Activated T-helper 17 cell treated with anti-CD3 and anti-CD28 coated beads, Interleukin-2, amount 50 U/mL, for 72 hours (primary cell): ENCODE data around the gene ELF2. TPM values are rescaled to one million over a fixed set of nuclear protein-coding genes. Genes with fewer than 3 reads are reported as not detected.
"Not testable (repeated sequence)": the region's sequence is repeated elsewhere in the genome, so short reads cannot be mapped to it uniquely, and the experiment has no call there.

Experiments
- ATAC-seq: fragments of 150-1000 bp; cut with Tn5 transposase; replicated peaks from 2 replicates; pipeline ENCODE4 v1.10.0; 2021; ENCODE audit warnings: mild to moderate bottlenecking, moderate library complexity
- H3K27ac Mint-ChIP-seq: one replicate; pipeline ENCODE4 v1.8.0; 2022; ENCODE audit warnings: mixed read lengths
- H3K27me3 Mint-ChIP-seq: one replicate; pipeline ENCODE4 v1.8.0; 2022; ENCODE audit warnings: mixed read lengths
- H3K36me3 Mint-ChIP-seq: one replicate; pipeline ENCODE4 v1.8.0; 2022; ENCODE audit warnings: low read depth, mild to moderate bottlenecking, mixed read lengths
- H3K4me1 Mint-ChIP-seq: one replicate; pipeline ENCODE4 v1.8.0; 2022; ENCODE audit warnings: mixed read lengths
- H3K4me3 Mint-ChIP-seq: one replicate; pipeline ENCODE4 v1.8.0; 2022; ENCODE audit warnings: mild to moderate bottlenecking, mixed read lengths
- H3K9me3 Mint-ChIP-seq: one replicate; pipeline ENCODE4 v1.8.0; 2022; ENCODE audit warnings: mixed read lengths
- total RNA-seq, 2 donors: library from RNA; stranded (reverse); gene quantifications; one replicate each; pipeline ENCODE4 v1.2.3, GENCODE V29; 2022

The ELF2 gene
- total RNA-seq, 2 donors from 2014 or later = 29.7 to 35.2 TPM

- peaks cover 6% of the 10 kb centered on the region for H3K27me3 Mint-ChIP-seq
- H3K9me3 Mint-ChIP-seq = no peaks in the 10 kb centered on the region
- H3K4me3 Mint-ChIP-seq = no peak overlapping the region
- no peaks in the 10 kb centered on the region for H3K4me1 Mint-ChIP-seq
- no peak for ATAC-seq
- no peak overlapping the region for H3K27ac Mint-ChIP-seq
- no peaks in the 10 kb centered on the region for H3K36me3 Mint-ChIP-seq
Observed at GRCh38 chr4:139200506-139200905, 23.5 kb upstream of the ELF2 start.

- H3K4me1 Mint-ChIP-seq = no peaks in the 10 kb centered on the region
- H3K9me3 Mint-ChIP-seq = no peaks in the 10 kb centered on the region
- peaks cover 6% of the 10 kb centered on the region for H3K27me3 Mint-ChIP-seq
- no peak for ATAC-seq
- H3K4me3 Mint-ChIP-seq = no peak overlapping the region
- H3K36me3 Mint-ChIP-seq = no peaks in the 10 kb centered on the region
- no peak overlapping the region for H3K27ac Mint-ChIP-seq
Observed at GRCh38 chr4:139200102-139200501, 23.1 kb upstream of the ELF2 start.

GRCh38 chr4:139197214-139197613, 20.2 kb upstream of the ELF2 start:
- not testable (repeated sequence) for H3K4me1 Mint-ChIP-seq, H3K27me3 Mint-ChIP-seq, H3K36me3 Mint-ChIP-seq, ATAC-seq, H3K27ac Mint-ChIP-seq, H3K9me3 Mint-ChIP-seq, H3K4me3 Mint-ChIP-seq

- no peak for ATAC-seq
- no peaks in the 10 kb centered on the region for H3K9me3 Mint-ChIP-seq
- H3K27me3 Mint-ChIP-seq = peaks cover 6% of the 10 kb centered on the region
- H3K36me3 Mint-ChIP-seq = no peaks in the 10 kb centered on the region
- no peaks in the 10 kb centered on the region for H3K4me1 Mint-ChIP-seq
- no peak overlapping the region for H3K4me3 Mint-ChIP-seq
- H3K27ac Mint-ChIP-seq = no peak overlapping the region
Observed at GRCh38 chr4:139196462-139196861, 19.4 kb upstream of the ELF2 start.

DNA sequence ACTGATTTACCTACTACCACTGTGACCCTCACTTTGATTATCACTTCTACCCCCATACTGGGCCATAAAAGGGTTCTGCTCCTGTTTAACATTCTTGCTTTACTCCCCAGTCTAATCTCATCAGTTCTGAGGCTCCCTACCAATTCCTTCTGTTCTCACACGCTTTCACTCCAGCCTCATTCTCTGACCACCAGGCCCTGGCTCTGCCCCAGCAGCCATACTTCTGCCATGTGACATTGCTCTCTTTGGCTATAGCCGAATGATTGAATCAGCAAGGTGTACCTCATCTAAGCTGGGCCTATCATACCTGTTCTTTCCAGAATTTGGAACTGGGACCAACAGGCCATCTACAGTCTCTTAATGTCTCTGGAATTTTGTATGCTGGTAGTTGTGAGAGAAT, 14.4 kb upstream of the ELF2 start:
- ATAC-seq = no peak
- Mint-ChIP-seq H3K27ac (no peak overlapping the region), H3K4me1 (no peaks in the 10 kb centered on the region), H3K36me3 (no peaks in the 10 kb centered on the region), H3K4me3 (no peak overlapping the region), H3K9me3 (no peaks in the 10 kb centered on the region), H3K27me3 (peaks cover 3% of the 10 kb centered on the region)

DNA sequence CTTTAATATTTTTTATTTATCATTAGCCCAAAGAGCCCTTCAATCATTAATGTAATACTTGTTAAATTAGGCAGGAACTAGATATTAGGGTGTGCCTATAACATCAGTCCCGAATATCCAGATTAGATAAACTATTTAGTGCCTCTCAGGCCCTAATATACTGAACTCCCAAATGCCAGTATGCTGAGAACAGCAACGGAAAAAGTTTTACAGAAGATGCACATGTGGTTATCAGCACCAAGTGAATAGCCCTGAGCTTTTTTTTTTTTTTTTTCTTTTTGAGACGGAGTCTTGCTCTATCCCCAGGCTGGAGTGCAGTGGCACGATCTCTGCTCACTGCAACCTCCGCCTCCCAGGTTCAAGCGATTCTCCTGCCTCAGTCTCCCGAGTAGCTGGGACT, 13.0 kb upstream of the ELF2 start:
- H3K36me3 Mint-ChIP-seq = no peaks in the 10 kb centered on the region
- H3K27me3 Mint-ChIP-seq = peaks cover 6% of the 10 kb centered on the region
- no peak overlapping the region for H3K4me3 Mint-ChIP-seq
- no peak for ATAC-seq
- H3K4me1 Mint-ChIP-seq = no peaks in the 10 kb centered on the region
- no peaks in the 10 kb centered on the region for H3K9me3 Mint-ChIP-seq
- H3K27ac Mint-ChIP-seq = no peak overlapping the region

- no peak overlapping the region for H3K4me3 Mint-ChIP-seq
- H3K36me3 Mint-ChIP-seq = no peaks in the 10 kb centered on the region
- no peaks in the 10 kb centered on the region for H3K9me3 Mint-ChIP-seq
- H3K4me1 Mint-ChIP-seq = no peaks in the 10 kb centered on the region
- H3K27ac Mint-ChIP-seq = no peak overlapping the region
- H3K27me3 Mint-ChIP-seq = peaks cover 6% of the 10 kb centered on the region
- no peak for ATAC-seq
Observed at GRCh38 chr4:139189417-139189749, 12.4 kb upstream of the ELF2 start.

DNA sequence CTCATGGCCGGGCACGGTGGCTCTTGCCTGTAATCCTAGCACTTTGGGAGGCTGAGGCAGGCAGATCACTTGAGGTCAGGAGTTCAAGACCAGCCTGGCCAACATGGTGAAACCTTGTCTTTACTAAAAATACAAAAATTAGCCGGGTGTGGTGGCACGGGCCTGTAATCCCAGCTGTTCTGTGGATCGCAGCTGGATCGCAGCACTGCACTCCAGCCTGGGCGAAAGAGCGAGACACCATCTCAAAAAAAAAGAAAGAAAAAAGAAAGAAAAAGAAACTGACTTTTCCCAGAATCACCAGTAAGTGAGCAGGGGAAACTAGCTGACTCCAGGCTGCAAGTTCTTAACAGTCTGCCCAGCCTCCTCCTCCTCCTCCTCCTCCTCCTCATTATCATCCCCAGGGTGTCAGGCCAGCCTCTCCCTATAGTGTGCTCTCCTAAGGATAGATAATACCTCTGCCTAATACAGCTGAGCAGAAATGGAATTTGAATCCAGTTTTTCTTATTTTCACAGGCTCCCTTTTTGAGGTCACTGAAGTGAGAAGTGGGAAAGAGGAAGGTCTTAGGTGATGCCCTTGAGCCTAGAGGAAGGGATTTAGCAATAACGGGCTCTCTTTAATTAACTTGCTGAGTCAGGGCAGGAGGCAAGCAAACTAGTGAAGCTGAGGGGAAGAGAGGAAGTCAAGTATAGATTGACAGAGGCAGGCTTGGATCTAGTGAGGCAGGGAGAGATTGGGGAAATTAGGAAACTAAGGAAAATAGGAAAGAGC, 11.8 kb upstream of the ELF2 start:
- no peak overlapping the region for H3K4me3 Mint-ChIP-seq
- no peaks in the 10 kb centered on the region for H3K4me1 Mint-ChIP-seq
- no peak for ATAC-seq
- H3K9me3 Mint-ChIP-seq = no peaks in the 10 kb centered on the region
- H3K36me3 Mint-ChIP-seq = no peaks in the 10 kb centered on the region
- no peak overlapping the region for H3K27ac Mint-ChIP-seq
- H3K27me3 Mint-ChIP-seq = peaks cover 6% of the 10 kb centered on the region

- peaks cover 6% of the 10 kb centered on the region for H3K27me3 Mint-ChIP-seq
- H3K4me3 Mint-ChIP-seq = no peak overlapping the region
- H3K36me3 Mint-ChIP-seq = no peaks in the 10 kb centered on the region
- peak; percentile 32 for ATAC-seq
- no peaks in the 10 kb centered on the region for H3K4me1 Mint-ChIP-seq
- no peaks in the 10 kb centered on the region for H3K9me3 Mint-ChIP-seq
- no peak overlapping the region for H3K27ac Mint-ChIP-seq
Observed at GRCh38 chr4:139184129-139184528, 7.1 kb upstream of the ELF2 start.

- no peaks in the 10 kb centered on the region for H3K9me3 Mint-ChIP-seq
- no peaks in the 10 kb centered on the region for H3K27me3 Mint-ChIP-seq
Observed at GRCh38 chr4:139177869-139178619, 1.0 kb upstream of the ELF2 start.

DNA sequence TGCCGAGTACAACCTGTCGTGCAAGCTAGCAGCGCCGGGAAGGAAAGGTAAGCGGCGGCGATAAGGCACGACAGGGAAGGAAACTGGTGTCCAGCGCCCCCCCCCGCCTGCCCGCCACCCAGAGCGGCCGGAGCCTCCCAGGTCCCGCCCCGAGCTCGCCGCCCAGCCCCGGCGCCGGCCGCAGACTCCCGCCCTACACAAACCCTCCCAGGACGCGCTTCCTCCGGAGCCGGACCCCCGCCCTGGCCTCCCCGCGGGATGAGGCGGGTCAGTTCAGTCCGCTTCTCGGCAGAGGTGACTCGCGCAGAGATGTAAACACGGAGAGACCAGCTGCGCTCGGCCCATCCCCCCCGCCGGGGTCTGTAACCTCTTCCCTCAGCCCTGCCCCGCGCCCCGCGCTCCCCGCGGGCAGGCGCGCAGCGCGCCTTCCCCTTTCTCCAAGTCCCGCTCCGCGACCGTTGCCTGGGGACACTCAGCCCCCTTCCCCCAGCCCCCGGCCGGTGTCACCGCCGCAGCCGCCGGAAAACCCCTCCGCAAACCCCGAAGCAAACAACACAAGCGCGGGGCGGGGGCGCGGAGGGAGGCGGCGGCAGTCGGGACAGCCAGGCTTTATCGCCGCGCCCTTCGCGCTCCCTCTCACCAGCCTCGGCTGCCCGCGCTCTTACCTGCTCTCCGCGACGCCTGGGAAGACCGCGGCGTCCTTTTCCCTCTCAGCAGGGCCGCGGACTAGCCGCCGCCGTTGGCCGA, 543 bp downstream of the ELF2 start:
- Mint-ChIP-seq H3K27ac (peak overlapping the region; percentile 70), H3K27me3 (no peaks in the 10 kb centered on the region), H3K4me3 (peak overlapping the region; percentile 88), H3K9me3 (no peaks in the 10 kb centered on the region), H3K4me1 (no peaks in the 10 kb centered on the region), H3K36me3 (no peaks in the 10 kb centered on the region)
- peak; percentile 42 for ATAC-seq

More at GRCh38 chr4:139177869-139178619, 1.0 kb upstream of the ELF2 start:
- Mint-ChIP-seq H3K36me3 (no peaks in the 10 kb centered on the region), H3K27ac (peak overlapping the region; percentile 56), H3K4me1 (no peaks in the 10 kb centered on the region), H3K4me3 (peak overlapping the region; percentile 88)
- peak; percentile 75 for ATAC-seq

GRCh38 chr4:139175646-139176301, 1.2 kb downstream of the ELF2 start:
- Mint-ChIP-seq H3K27me3 (no peaks in the 10 kb centered on the region), H3K36me3 (no peaks in the 10 kb centered on the region), H3K9me3 (no peaks in the 10 kb centered on the region), H3K4me1 (no peaks in the 10 kb centered on the region), H3K27ac (peak overlapping the region; percentile 70), H3K4me3 (peak overlapping the region; percentile 88)
- ATAC-seq = no peak

- Mint-ChIP-seq H3K36me3 (no peaks in the 10 kb centered on the region), H3K27me3 (no peaks in the 10 kb centered on the region), H3K4me1 (no peaks in the 10 kb centered on the region), H3K9me3 (no peaks in the 10 kb centered on the region), H3K4me3 (peak overlapping the region; percentile 0), H3K27ac (no peak overlapping the region)
- ATAC-seq = peak; percentile 50
Observed at GRCh38 chr4:139171876-139172691, 4.9 kb downstream of the ELF2 start.

GRCh38 chr4:139170932-139171331, 6.1 kb downstream of the ELF2 start:
- ATAC-seq = no peak
- H3K36me3 Mint-ChIP-seq = no peaks in the 10 kb centered on the region
- no peak overlapping the region for H3K4me3 Mint-ChIP-seq
- H3K4me1 Mint-ChIP-seq = no peaks in the 10 kb centered on the region
- H3K27me3 Mint-ChIP-seq = no peaks in the 10 kb centered on the region
- H3K9me3 Mint-ChIP-seq = no peaks in the 10 kb centered on the region
- H3K27ac Mint-ChIP-seq = no peak overlapping the region
